ES-I3 (cell line): Measurements from ENCODE around the gene KIFC3.
"Not testable (repeated sequence)": the region's sequence is repeated elsewhere in the genome, so short reads cannot be mapped to it uniquely, and the experiment has no call there.

Source experiments
- H3K36me3 ChIP-seq: 2 replicates; pipeline ENCODE4 v1.6.1; 2013; ENCODE audit warnings: mild to moderate bottlenecking, low read length, control low read depth, moderate library complexity; ENCODE audit not compliant: insufficient read depth
- H3K4me1 ChIP-seq: 2 replicates; pipeline ENCODE4 v1.6.1; 2013; ENCODE audit warnings: mild to moderate bottlenecking, control low read depth, low read length; ENCODE audit not compliant: insufficient read depth
- H3K9ac ChIP-seq: 2 replicates; pipeline ENCODE4 v1.6.1; 2013; ENCODE audit warnings: low read depth, mild to moderate bottlenecking, low read length, moderate library complexity
- H3K9me3 ChIP-seq: 2 replicates; pipeline ENCODE4 v1.6.1; 2013; ENCODE audit warnings: mild to moderate bottlenecking, low read length, moderate library complexity; ENCODE audit not compliant: control insufficient read depth, insufficient read depth

KIFC3 gene

GRCh38 chr16:57801809-57802340 is 416 bp downstream of the KIFC3 start:
- no peaks in the 10 kb centered on the region for H3K36me3 ChIP-seq
- H3K9me3 ChIP-seq: no peaks in the 10 kb centered on the region
- H3K4me1 ChIP-seq: peaks cover 55% of the 10 kb centered on the region
- peak overlapping the region; percentile 80 for H3K9ac ChIP-seq

GRCh38 chr16:57801098-57801808 is 1.0 kb downstream of the KIFC3 start:
- no peaks in the 10 kb centered on the region for H3K9me3 ChIP-seq
- no peaks in the 10 kb centered on the region for H3K36me3 ChIP-seq
- H3K9ac ChIP-seq: peak overlapping the region; percentile 80
- H3K4me1 ChIP-seq: peaks cover 55% of the 10 kb centered on the region

- peaks cover 55% of the 10 kb centered on the region for H3K4me1 ChIP-seq
- no peak overlapping the region for H3K9ac ChIP-seq
- no peaks in the 10 kb centered on the region for H3K36me3 ChIP-seq
- H3K9me3 ChIP-seq: no peaks in the 10 kb centered on the region
These were observed 1.8 kb downstream of the KIFC3 start for GRCh38 chr16:57800200-57801097.

- Histone ChIP-seq H3K9me3 (no peaks in the 10 kb centered on the region), H3K36me3 (no peaks in the 10 kb centered on the region), H3K4me1 (peaks cover 55% of the 10 kb centered on the region), H3K9ac (no peak overlapping the region)
These were observed 2.6 kb downstream of the KIFC3 start for GRCh38 chr16:57799600-57800199.

GRCh38 chr16:57798953-57799599 is 3.2 kb downstream of the KIFC3 start:
- H3K9ac ChIP-seq: no peak overlapping the region

GRCh38 chr16:57798267-57798810 is 4.0 kb downstream of the KIFC3 start:
- H3K4me1 ChIP-seq: peaks cover 50% of the 10 kb centered on the region
- H3K9ac ChIP-seq: no peak overlapping the region
- H3K36me3 ChIP-seq: no peaks in the 10 kb centered on the region
- H3K9me3 ChIP-seq: no peaks in the 10 kb centered on the region

More at GRCh38 chr16:57798953-57799599, 3.2 kb downstream of the KIFC3 start:
- Histone ChIP-seq H3K36me3 (no peaks in the 10 kb centered on the region), H3K9me3 (no peaks in the 10 kb centered on the region), H3K4me1 (peaks cover 55% of the 10 kb centered on the region)

- peaks cover 44% of the 10 kb centered on the region for H3K4me1 ChIP-seq
- H3K36me3 ChIP-seq: no peaks in the 10 kb centered on the region
- no peak overlapping the region for H3K9ac ChIP-seq
- no peaks in the 10 kb centered on the region for H3K9me3 ChIP-seq
These were observed 4.6 kb downstream of the KIFC3 start for GRCh38 chr16:57797526-57798266.

- H3K4me1 ChIP-seq: peaks cover 42% of the 10 kb centered on the region
- H3K36me3 ChIP-seq: no peaks in the 10 kb centered on the region
- H3K9ac ChIP-seq: no peak overlapping the region
- H3K9me3 ChIP-seq: no peaks in the 10 kb centered on the region
These were observed 5.1 kb downstream of the KIFC3 start for GRCh38 chr16:57797216-57797525.

GRCh38 chr16:57796014-57796413 is 6.3 kb downstream of the KIFC3 start:
- H3K9me3 ChIP-seq, H3K9ac ChIP-seq, H3K36me3 ChIP-seq: not testable (repeated sequence)
- peaks cover 37% of the 10 kb centered on the region for H3K4me1 ChIP-seq

GRCh38 chr16:57795431-57795878 is 6.8 kb downstream of the KIFC3 start:
- H3K4me1 ChIP-seq: peaks cover 32% of the 10 kb centered on the region
- H3K9me3 ChIP-seq: no peaks in the 10 kb centered on the region
- peaks cover 3% of the 10 kb centered on the region; the same call in 1 of the 2 replicates for H3K36me3 ChIP-seq
- no peak overlapping the region for H3K9ac ChIP-seq

GRCh38 chr16:57794849-57795430 is 7.4 kb downstream of the KIFC3 start:
- no peaks in the 10 kb centered on the region for H3K9me3 ChIP-seq
- H3K9ac ChIP-seq: no peak overlapping the region
- peaks cover 26% of the 10 kb centered on the region for H3K4me1 ChIP-seq
- H3K36me3 ChIP-seq: peaks cover 3% of the 10 kb centered on the region; the same call in 1 of the 2 replicates

GRCh38 chr16:57791893-57792461 is 10.3 kb downstream of the KIFC3 start:
- H3K9ac ChIP-seq: no peak overlapping the region
- no peaks in the 10 kb centered on the region for H3K9me3 ChIP-seq
- no peaks in the 10 kb centered on the region for H3K4me1 ChIP-seq
- H3K36me3 ChIP-seq: peaks cover 3% of the 10 kb centered on the region; the same call in 1 of the 2 replicates
